HFFc6 (cell line): ENCODE data around the gene PHF21A. TPM values are rescaled to one million over a fixed set of nuclear protein-coding genes. Genes with fewer than 3 reads are reported as not detected.

Source experiments
- DNase-seq: peaks from one replicate; pipeline ENCODE4 v3.0.0-alpha.2; 2018
- H3K27ac Mint-ChIP-seq: 2 replicates; pipeline ENCODE4 v1.8.0; 2020; ENCODE audit warnings: mild to moderate bottlenecking, mixed read lengths
- H3K27me3 Mint-ChIP-seq: 2 replicates; pipeline ENCODE4 v1.8.0; 2021; ENCODE audit warnings: mild to moderate bottlenecking, moderate library complexity, mixed read lengths; ENCODE audit not compliant: insufficient read depth
- H3K36me3 Mint-ChIP-seq: 2 replicates; pipeline ENCODE4 v1.8.0; 2021; ENCODE audit warnings: low read depth, mixed read lengths
- H3K4me1 Mint-ChIP-seq: 2 replicates; pipeline ENCODE4 v1.8.0; 2020; ENCODE audit warnings: low read depth, mixed read lengths
- H3K4me3 Mint-ChIP-seq: 2 replicates; pipeline ENCODE4 v1.8.0; 2020; ENCODE audit warnings: mild to moderate bottlenecking, moderate library complexity, mixed read lengths
- H3K9me3 Mint-ChIP-seq: 2 replicates; pipeline ENCODE4 v1.8.0; 2020; ENCODE audit warnings: mild to moderate bottlenecking, mixed read lengths
- CTCF ChIP-seq: fragments of 200-600 bp; sonication (generic); IDR thresholded peaks from 2 replicates; pipeline ENCODE4 v1.5.0; 2021; ENCODE audit warnings: antibody characterized with exemption, mild to moderate bottlenecking
- total RNA-seq, 6 experiments: library from RNA; stranded (reverse); fragmentation: NEBNext Ultra II Directional; extraction: Animal tissue kit (Norgen Biotek cat#: 25700); gene quantifications; 2 replicates in 1 of 6; 3 replicates in 5 of 6; pipeline ENCODE4 v1.2.3, GENCODE V29; 2021

PHF21A gene
- total RNA-seq, 6 experiments from 2014 or later = 25.5 to 32.4 (median 26.2) TPM

- no peak for TF ChIP-seq CTCF
- Mint-ChIP-seq H3K4me1 (peaks cover 53% of the 10 kb centered on the region), H3K27me3 (no peaks in the 10 kb centered on the region), H3K27ac (no peak overlapping the region), H3K9me3 (no peaks in the 10 kb centered on the region), H3K36me3 (no peaks in the 10 kb centered on the region), H3K4me3 (no peak overlapping the region)
- no peak for DNase-seq
Measured at GRCh38 chr11:46108751-46109150, 12.5 kb downstream of the PHF21A start.

- Mint-ChIP-seq H3K4me3 (no peak overlapping the region), H3K4me1 (peaks cover 51% of the 10 kb centered on the region), H3K27ac (no peak overlapping the region), H3K27me3 (no peaks in the 10 kb centered on the region), H3K9me3 (no peaks in the 10 kb centered on the region), H3K36me3 (no peaks in the 10 kb centered on the region)
- TF ChIP-seq CTCF = no peak
- DNase-seq = no peak
Measured at GRCh38 chr11:46107780-46108179, 13.5 kb downstream of the PHF21A start.

GRCh38 chr11:46107408-46107718, 13.9 kb downstream of the PHF21A start:
- H3K4me1 Mint-ChIP-seq = peaks cover 50% of the 10 kb centered on the region
- no peak for TF ChIP-seq CTCF
- H3K4me3 Mint-ChIP-seq = peak overlapping the region; percentile 34; the same call in 1 of the 2 replicates
- no peaks in the 10 kb centered on the region for H3K36me3 Mint-ChIP-seq
- H3K27ac Mint-ChIP-seq = peak overlapping the region; percentile 58; the same call in 1 of the 2 replicates
- no peaks in the 10 kb centered on the region for H3K27me3 Mint-ChIP-seq
- H3K9me3 Mint-ChIP-seq = no peaks in the 10 kb centered on the region
- no peak for DNase-seq

GRCh38 chr11:46106530-46107407, 14.5 kb downstream of the PHF21A start:
- Mint-ChIP-seq H3K9me3 (no peaks in the 10 kb centered on the region), H3K36me3 (no peaks in the 10 kb centered on the region), H3K27me3 (no peaks in the 10 kb centered on the region), H3K4me3 (peak overlapping the region; percentile 34; the same call in 1 of the 2 replicates), H3K27ac (peak overlapping the region; percentile 58; the same call in 1 of the 2 replicates), H3K4me1 (peaks cover 45% of the 10 kb centered on the region)
- DNase-seq = peak; percentile 59
- TF ChIP-seq CTCF = no peak

- Mint-ChIP-seq H3K9me3 (no peaks in the 10 kb centered on the region), H3K27ac (no peak overlapping the region; the same call in 1 of the 2 replicates), H3K4me1 (peaks cover 46% of the 10 kb centered on the region), H3K36me3 (no peaks in the 10 kb centered on the region), H3K27me3 (no peaks in the 10 kb centered on the region), H3K4me3 (no peak overlapping the region)
- TF ChIP-seq CTCF = no peak
- no peak for DNase-seq
Measured at GRCh38 chr11:46105926-46106325, 15.3 kb downstream of the PHF21A start.
